Measurements from ENCODE around the gene SYNGR3. TPM values are rescaled to one million over a fixed set of nuclear protein-coding genes. Genes with fewer than 3 reads are reported as not detected.

The SYNGR3 gene
- total and polyA plus RNA-seq, 8 donors: 0.21 to 0.93 (median 0.33) TPM

DNA sequence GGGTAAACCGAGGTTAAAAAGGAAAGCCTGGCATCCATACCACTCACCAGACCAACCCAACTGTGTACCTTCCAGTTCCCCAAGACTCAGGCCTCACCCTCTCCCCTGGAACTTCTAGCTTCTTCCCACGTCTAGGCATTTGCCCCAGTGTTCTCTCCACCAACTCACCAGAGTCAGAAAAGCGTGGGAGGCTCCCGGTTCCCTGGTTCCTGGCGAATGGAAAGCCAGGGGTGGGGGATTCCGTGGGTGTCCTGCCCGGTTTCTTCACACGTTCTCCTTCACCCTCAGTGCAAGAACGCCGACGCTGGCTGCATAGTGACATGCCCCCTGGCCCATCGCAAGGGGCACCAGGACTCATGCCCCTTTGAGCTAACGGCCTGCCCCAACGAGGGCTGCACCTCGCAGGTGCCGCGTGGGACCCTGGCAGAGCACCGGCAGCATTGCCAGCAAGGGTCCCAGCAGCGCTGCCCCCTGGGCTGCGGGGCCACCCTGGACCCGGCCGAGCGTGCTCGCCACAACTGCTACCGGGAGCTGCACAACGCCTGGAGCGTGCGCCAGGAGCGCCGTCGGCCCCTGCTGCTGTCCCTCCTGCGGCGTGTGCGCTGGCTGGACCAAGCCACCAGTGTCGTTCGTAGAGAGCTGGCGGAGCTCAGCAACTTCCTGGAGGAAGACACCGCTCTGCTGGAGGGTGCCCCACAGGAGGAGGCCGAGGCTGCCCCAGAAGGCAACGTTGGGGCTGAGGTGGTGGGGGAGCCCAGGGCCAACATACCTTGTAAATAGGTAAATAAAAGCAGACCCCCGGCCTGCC, 21.4 kb upstream of the SYNGR3 start:
- Histone ChIP-seq H3K36me3 (peaks cover 0 to 5% of the 10 kb centered on the region in 2 donors), H3K27ac (no peak overlapping the region), H3K27me3 (no peaks in the 10 kb centered on the region), H3K9me3 (no peaks in the 10 kb centered on the region), H3K4me3 (no peak overlapping the region), H3K4me1 (peaks cover 29 to 44% of the 10 kb centered on the region in 2 donors)
- ATAC-seq: no peak
- DNase-seq: peak in 1 of 4 donors; percentile 71
- TF ChIP-seq, protein P1, sequence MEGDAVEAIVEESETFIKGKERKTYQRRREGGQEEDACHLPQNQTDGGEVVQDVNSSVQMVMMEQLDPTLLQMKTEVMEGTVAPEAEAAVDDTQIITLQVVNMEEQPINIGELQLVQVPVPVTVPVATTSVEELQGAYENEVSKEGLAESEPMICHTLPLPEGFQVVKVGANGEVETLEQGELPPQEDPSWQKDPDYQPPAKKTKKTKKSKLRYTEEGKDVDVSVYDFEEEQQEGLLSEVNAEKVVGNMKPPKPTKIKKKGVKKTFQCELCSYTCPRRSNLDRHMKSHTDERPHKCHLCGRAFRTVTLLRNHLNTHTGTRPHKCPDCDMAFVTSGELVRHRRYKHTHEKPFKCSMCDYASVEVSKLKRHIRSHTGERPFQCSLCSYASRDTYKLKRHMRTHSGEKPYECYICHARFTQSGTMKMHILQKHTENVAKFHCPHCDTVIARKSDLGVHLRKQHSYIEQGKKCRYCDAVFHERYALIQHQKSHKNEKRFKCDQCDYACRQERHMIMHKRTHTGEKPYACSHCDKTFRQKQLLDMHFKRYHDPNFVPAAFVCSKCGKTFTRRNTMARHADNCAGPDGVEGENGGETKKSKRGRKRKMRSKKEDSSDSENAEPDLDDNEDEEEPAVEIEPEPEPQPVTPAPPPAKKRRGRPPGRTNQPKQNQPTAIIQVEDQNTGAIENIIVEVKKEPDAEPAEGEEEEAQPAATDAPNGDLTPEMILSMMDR (IDR thresholded peaks at IDR 0.05): no peak
- intact Hi-C loops (cut with DNase I): no loop called here

DNA sequence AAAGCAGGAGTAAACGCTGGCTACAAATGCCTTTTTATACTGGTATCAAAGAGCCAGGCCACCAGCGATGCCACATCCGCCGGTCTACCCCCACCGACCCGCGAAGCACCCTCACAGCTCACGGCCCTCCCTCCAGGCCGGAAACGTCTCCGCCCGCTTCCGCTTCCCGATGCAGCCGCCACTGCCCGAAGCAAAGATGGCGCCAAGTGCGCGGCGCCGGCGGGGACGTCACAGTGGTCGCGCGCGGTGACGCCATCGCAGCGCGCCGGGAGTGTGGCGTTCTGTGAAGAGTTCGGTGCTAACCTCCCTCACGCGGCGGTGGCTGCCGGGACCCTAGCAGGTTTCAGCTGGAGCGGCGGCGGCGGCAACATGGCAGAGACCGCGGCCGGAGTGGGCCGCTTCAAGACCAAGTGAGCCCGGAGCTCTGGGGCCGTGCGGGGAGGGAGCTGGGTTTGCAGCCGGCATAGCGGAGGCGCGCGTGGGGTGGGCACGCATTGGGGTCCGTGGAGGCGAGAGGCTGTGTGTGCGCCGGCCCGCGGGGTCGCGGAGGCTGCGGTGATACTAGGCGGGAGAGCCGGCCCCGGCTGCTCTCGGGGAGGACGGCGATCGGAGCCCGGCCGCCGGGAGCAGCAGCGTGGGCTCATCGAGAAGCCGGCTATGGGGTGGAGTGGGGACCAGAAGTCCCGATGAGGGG, 17.8 kb upstream of the SYNGR3 start, which contains the start of gene TBL3:
Gene TBL3, plus strand, starts transcription at position 258 of the 694 bp plus-strand sequence. Its CDS starts 112 bp downstream, at position 370.
- DNase-seq: peak; percentile 92 to 97 (median 95)
- Histone ChIP-seq H3K36me3 (peaks cover 0 to 31% of the 10 kb centered on the region in 2 donors), H3K27me3 (no peaks in the 10 kb centered on the region), H3K9me3 (no peaks in the 10 kb centered on the region), H3K4me1 (peaks cover 17 to 27% of the 10 kb centered on the region in 2 donors), H3K4me3 (peak within 1 kb of the TSS; percentile 98 to 99), H3K27ac (peak within 1 kb of the TSS; percentile 84 to 97)
- intact Hi-C loops (cut with DNase I): no loop called here
- TF ChIP-seq, protein P1 (IDR thresholded peaks at IDR 0.05): no peak
- peak; percentile 97 for ATAC-seq

DNA sequence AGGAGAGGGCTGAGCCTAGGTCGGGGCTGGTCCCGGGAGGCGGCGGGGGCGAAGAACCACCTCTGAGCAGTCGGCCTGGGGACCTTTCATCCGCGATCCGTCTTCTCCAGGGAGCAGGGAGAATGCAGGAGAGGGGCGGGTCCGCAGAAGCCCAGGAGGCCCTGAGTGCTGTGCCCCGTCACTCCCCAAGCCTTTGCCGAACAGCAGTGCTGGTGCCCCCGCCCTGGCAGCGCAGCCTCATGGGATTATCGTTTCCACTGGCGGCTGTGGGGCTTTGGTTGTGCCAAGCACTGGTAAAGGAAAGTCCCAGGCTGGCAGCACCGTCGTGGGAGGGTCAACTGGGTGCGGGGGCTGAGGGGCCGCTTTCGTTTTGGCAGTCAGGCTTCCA, 17.3 kb upstream of the SYNGR3 start:
- peak overlapping the region; percentile 98 to 99 for H3K4me3 ChIP-seq
- peaks cover 0 to 2% of the 10 kb centered on the region in 2 donors for H3K27me3 ChIP-seq
- peaks cover 0 to 37% of the 10 kb centered on the region in 2 donors for H3K36me3 ChIP-seq
- DNase-seq (peak in 1 of 4 donors; percentile 76), ATAC-seq (peak; percentile 13)
- TF ChIP-seq, protein P1 (IDR thresholded peaks at IDR 0.05): no peak
- H3K4me1 ChIP-seq: peaks cover 17 to 25% of the 10 kb centered on the region in 2 donors
- H3K27ac ChIP-seq: peak overlapping the region in 1 of 2 donors; percentile 97
- intact Hi-C loops (cut with DNase I): no loop called here
- H3K9me3 ChIP-seq: no peaks in the 10 kb centered on the region

DNA sequence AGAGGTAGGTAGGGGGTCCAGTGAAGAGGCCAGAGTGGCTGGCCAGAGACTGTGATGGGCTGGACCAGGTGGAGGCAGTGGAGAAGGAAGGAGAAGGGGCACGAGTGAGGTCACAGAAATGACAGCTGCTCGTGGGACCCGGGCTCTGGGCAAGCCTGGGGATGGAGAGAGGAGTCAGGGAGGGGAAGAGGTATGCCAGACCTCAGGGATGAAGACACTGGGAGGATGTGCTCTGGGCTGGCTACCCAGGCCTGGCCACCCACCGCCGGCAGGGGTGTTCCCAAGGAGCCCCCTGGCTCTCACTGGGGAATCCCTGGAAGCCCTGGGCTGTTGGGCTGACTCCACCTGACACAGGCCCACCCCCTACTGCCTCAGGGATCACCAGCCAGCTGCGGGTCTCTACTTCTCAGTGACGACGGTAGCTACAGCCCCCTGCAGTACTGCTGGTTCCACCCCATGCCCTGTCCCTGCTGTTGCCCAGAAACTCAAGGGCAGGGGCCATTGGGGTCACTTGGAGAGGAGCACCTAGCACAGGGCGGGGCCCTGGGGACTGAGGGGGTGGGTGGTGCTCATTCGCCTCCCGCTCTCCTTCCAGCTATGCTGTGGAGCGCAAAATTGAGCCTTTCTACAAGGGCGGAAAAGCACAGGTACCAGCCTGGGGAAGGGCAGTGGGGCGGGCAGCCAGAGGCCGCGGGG, 16.2 kb upstream of the SYNGR3 start:
- H3K36me3 ChIP-seq: peaks cover 0 to 48% of the 10 kb centered on the region in 2 donors
- TF ChIP-seq, protein P1 (IDR thresholded peaks at IDR 0.05): no peak
- DNase-seq: no peak

More for the DNA sequence above, 16.2 kb upstream of the SYNGR3 start:
- intact Hi-C loops (cut with DNase I): no loop called here
- no peak overlapping the region for H3K27ac ChIP-seq
- peaks cover 17 to 25% of the 10 kb centered on the region in 2 donors for H3K4me1 ChIP-seq
- no peaks in the 10 kb centered on the region for H3K9me3 ChIP-seq
- ATAC-seq: no peak
- H3K27me3 ChIP-seq: peaks cover 0 to 13% of the 10 kb centered on the region in 2 donors
- no peak overlapping the region for H3K4me3 ChIP-seq

Measured in left lung (tissue), 10 donors.